Naive thymus-derived CD4-positive, alpha-beta T cell (primary cell): ENCODE data around the gene MSH3. TPM values are rescaled to one million over a fixed set of nuclear protein-coding genes. Genes with fewer than 3 reads are reported as not detected.
A peak's percentile ranks its signal among the peaks of the same experiment; 100 is the strongest.

ENCODE experiments used
- ATAC-seq: fragments of 150-1000 bp; cut with Tn5 transposase; 2 replicates; pipeline ENCODE4 v1.10.0; 2021; ENCODE audit warnings: mild to moderate bottlenecking, moderate library complexity
- CTCF ChIA-PET: fragments of 350-600 bp; sonication (Branson Sonifier 250); formaldehyde crosslinking; loops from one replicate; lab custom pipeline; 2021; ENCODE audit warnings: antibody characterized with exemption; lab: Charles Lee
- POLR2A ChIA-PET: fragments of 350-600 bp; sonication (Branson Sonifier 250); formaldehyde crosslinking; loops from one replicate; lab custom pipeline; 2021; ENCODE audit warnings: antibody characterized with exemption, inconsistent platforms; lab: Charles Lee
- DNase-seq, 9 donors: peaks; one replicate each; pipeline versions ENCODE4 v3.0.0 to v3.0.0-alpha.2; 2020 to 2022; ENCODE audit warnings: mixed read lengths in 1 of 9
- H3K27ac ChIP-seq: one replicate; pipeline ENCODE4 v1.7.0; 2013; ENCODE audit warnings: mild to moderate bottlenecking, low read depth, low read length, moderate library complexity
- H3K27me3 ChIP-seq, 2 donors: one replicate each; pipeline ENCODE4 v1.7.0; 2013; ENCODE audit warnings: low read length in 2 of 2, mild to moderate bottlenecking in 2 of 2, moderate library complexity in 2 of 2; ENCODE audit not compliant: control insufficient read depth in 2 of 2, insufficient read depth in 2 of 2
- H3K36me3 ChIP-seq, 3 experiments: 1 replicate in 2 of 3; 2 replicates in 1 of 3; pipeline ENCODE4 v1.7.0; 2013; ENCODE audit warnings: low read length in 3 of 3, mild to moderate bottlenecking in 3 of 3, moderate library complexity in 1 of 3; ENCODE audit not compliant: insufficient read depth in 3 of 3, control insufficient read depth in 2 of 3
- H3K4me1 ChIP-seq, 2 donors: one replicate each; pipeline ENCODE4 v1.7.0; 2013; ENCODE audit warnings: low read length in 2 of 2, mild to moderate bottlenecking in 2 of 2, moderate library complexity in 1 of 2; ENCODE audit not compliant: control insufficient read depth in 2 of 2, insufficient read depth in 2 of 2
- H3K4me3 ChIP-seq: 2 replicates; pipeline ENCODE4 v1.7.0; 2013; ENCODE audit warnings: mild to moderate bottlenecking, low read length
- H3K9me3 ChIP-seq, 3 experiments: 1 replicate in 2 of 3; 2 replicates in 1 of 3; pipeline ENCODE4 v1.7.0; 2013; ENCODE audit warnings: low read length in 3 of 3; ENCODE audit not compliant: control insufficient read depth in 2 of 3
- H3K27ac Mint-ChIP-seq, 9 donors: one replicate each; pipeline ENCODE4 v1.8.0; 2020 to 2022; ENCODE audit warnings: mixed read lengths in 9 of 9, mild to moderate bottlenecking in 8 of 9, moderate library complexity in 5 of 9, inconsistent platforms in 2 of 9
- H3K27me3 Mint-ChIP-seq, 5 donors: one replicate each; pipeline ENCODE4 v1.8.0; 2021 to 2022; ENCODE audit warnings: mixed read lengths in 5 of 5, mild to moderate bottlenecking in 1 of 5
- H3K36me3 Mint-ChIP-seq, 5 donors: one replicate each; pipeline ENCODE4 v1.8.0; 2020 to 2022; ENCODE audit warnings: mixed read lengths in 5 of 5, mild to moderate bottlenecking in 3 of 5, inconsistent platforms in 1 of 5
- H3K4me1 Mint-ChIP-seq, 7 donors: one replicate each; pipeline ENCODE4 v1.8.0; 2020 to 2022; ENCODE audit warnings: mixed read lengths in 7 of 7, mild to moderate bottlenecking in 3 of 7, inconsistent platforms in 1 of 7
- H3K4me3 Mint-ChIP-seq, 10 donors: one replicate each; pipeline ENCODE4 v1.8.0; 2020 to 2022; ENCODE audit warnings: mild to moderate bottlenecking in 10 of 10, mixed read lengths in 10 of 10, moderate library complexity in 6 of 10, inconsistent platforms in 2 of 10
- H3K9me3 Mint-ChIP-seq, 11 donors: one replicate each; pipeline ENCODE4 v1.8.0; 2020 to 2022; ENCODE audit warnings: mixed read lengths in 11 of 11, mild to moderate bottlenecking in 4 of 11, inconsistent platforms in 1 of 11, moderate library complexity in 1 of 11
- intact Hi-C, 2 donors: fragments of 100-400 bp; cut with micrococcal nuclease; formaldehyde crosslinking; loops; one replicate each; pipeline ENCODE4 v1.15.1; 2023
- polyA plus RNA-seq, 2 donors: library from polyadenylated mRNA; unstranded; fragments of 300-500 nt; fragmentation: Illumina TruSeq; gene quantifications; one replicate each; pipeline ENCODE4 v1.2.3, GENCODE V29; 2021
- total RNA-seq, 6 experiments: library from RNA in 5 of 6; stranded (reverse) in 5 of 6; gene quantifications; 1 replicate in 5 of 6; 2 replicates in 1 of 6; pipeline ENCODE4 v1.2.3 and lab custom pipeline; 2021 to 2026

The MSH3 gene
- total and polyA plus RNA-seq, 7 experiments from 2014 or later, result 10.5 to 20.9 (median 13.0) TPM

GRCh38 chr5:80905405-80905804 lies 251.0 kb downstream of the MSH3 start:
- ChIA-PET POLR2A (no interaction called here), CTCF (interaction anchor here (0.6 kb wide), 1 partner anchor 257 kb away, joined by 3 read pairs; no protein-coding TSS in a partner anchor)
- Histone ChIP-seq H3K9me3 (peaks cover 0 to 8% (median 0%) of the 10 kb centered on the region in 3 experiments), H3K36me3 (no peaks in the 10 kb centered on the region), H3K4me1 (no peaks in the 10 kb centered on the region), H3K27me3 (no peaks in the 10 kb centered on the region), H3K27ac (no peak overlapping the region), H3K4me3 (no peak overlapping the region)
- H3K27me3 Mint-ChIP-seq, result no peaks in the 10 kb centered on the region
- intact Hi-C loops, result no loop called here
- ATAC-seq (no peak), DNase-seq (no peak)
- H3K4me3 Mint-ChIP-seq, result no peak overlapping the region
- no peaks in the 10 kb centered on the region for H3K4me1 Mint-ChIP-seq
- H3K36me3 Mint-ChIP-seq, result peaks cover 12 to 33% (median 22%) of the 10 kb centered on the region in 5 donors
- H3K9me3 Mint-ChIP-seq, result peaks cover 0 to 32% (median 17%) of the 10 kb centered on the region in 11 donors
- no peak overlapping the region for H3K27ac Mint-ChIP-seq

- Histone ChIP-seq H3K36me3 (no peaks in the 10 kb centered on the region), H3K27me3 (no peaks in the 10 kb centered on the region), H3K4me3 (no peak overlapping the region), H3K9me3 (no peaks in the 10 kb centered on the region), H3K4me1 (no peaks in the 10 kb centered on the region), H3K27ac (no peak overlapping the region)
- intact Hi-C loops, result no loop called here
- ATAC-seq, result no peak
- Mint-ChIP-seq H3K9me3 (peaks cover 0 to 10% (median 5%) of the 10 kb centered on the region in 11 donors), H3K4me3 (no peak overlapping the region), H3K36me3 (peaks cover 4 to 19% (median 9%) of the 10 kb centered on the region in 5 donors), H3K27me3 (no peaks in the 10 kb centered on the region), H3K4me1 (peaks cover 0 to 4% (median 3%) of the 10 kb centered on the region in 7 donors), H3K27ac (no peak overlapping the region)
- CTCF ChIA-PET, result no interaction called here
- no peak for DNase-seq
- POLR2A ChIA-PET, result no interaction called here
These were observed 258.0 kb downstream of the MSH3 start for GRCh38 chr5:80912479-80912878.

DNA sequence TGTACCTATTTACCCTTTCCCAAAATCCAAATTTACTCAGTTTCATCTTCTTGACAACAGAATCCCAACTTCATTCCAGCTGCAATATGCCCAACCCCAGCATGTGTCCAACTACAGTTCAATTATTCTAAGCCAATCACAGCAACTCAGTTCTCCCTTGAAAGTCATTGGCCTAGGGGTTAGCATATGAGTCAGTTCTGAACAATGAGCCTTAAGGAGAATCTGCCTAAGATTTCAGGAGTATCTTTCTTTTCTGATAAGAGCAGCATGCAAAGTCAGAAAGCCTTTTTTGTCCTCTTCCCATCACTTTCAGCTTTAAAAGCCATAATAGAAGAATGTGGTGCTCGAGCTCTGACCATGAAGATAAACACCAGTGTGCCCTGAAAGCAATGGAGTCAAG lies 261.3 kb downstream of the MSH3 start:
- peaks cover 0 to 2% (median 0%) of the 10 kb centered on the region in 5 donors for H3K27me3 Mint-ChIP-seq
- ChIA-PET CTCF (no interaction called here), POLR2A (no interaction called here)
- DNase-seq, result no peak
- peaks cover 4 to 22% (median 9%) of the 10 kb centered on the region in 5 donors for H3K36me3 Mint-ChIP-seq
- peaks cover 0 to 24% (median 13%) of the 10 kb centered on the region in 7 donors for H3K4me1 Mint-ChIP-seq
- Histone ChIP-seq H3K9me3 (no peaks in the 10 kb centered on the region), H3K27me3 (no peaks in the 10 kb centered on the region), H3K36me3 (no peaks in the 10 kb centered on the region), H3K4me3 (no peak overlapping the region), H3K4me1 (no peaks in the 10 kb centered on the region), H3K27ac (no peak overlapping the region)
- no peak overlapping the region for H3K4me3 Mint-ChIP-seq
- no peak overlapping the region for H3K27ac Mint-ChIP-seq
- ATAC-seq, result no peak
- peaks cover 0 to 10% (median 5%) of the 10 kb centered on the region in 11 donors for H3K9me3 Mint-ChIP-seq
- intact Hi-C loops, result no loop called here

DNA sequence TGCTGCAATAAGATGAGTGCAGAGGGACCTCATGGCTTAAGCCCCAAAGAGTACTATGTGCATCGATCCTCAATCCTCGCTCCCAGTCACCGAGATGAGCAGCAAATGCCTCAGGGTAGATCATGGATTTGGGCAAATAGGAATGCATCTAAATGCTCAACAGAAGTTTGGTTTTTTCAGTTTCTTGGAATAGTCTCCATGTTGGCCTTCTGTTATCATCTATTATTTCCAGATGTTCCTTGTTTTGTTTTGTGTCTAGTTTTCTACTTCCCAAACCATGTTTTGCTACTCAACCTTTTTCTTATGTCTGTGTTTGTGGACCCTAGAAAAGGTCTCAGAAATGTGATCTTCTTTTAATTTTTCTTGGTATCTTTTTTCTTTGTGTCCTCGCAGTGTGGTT lies 262.2 kb downstream of the MSH3 start:
- CTCF ChIA-PET, result no interaction called here
- DNase-seq, result no peak
- POLR2A ChIA-PET, result no interaction called here
- Histone ChIP-seq H3K9me3 (no peaks in the 10 kb centered on the region), H3K4me1 (no peaks in the 10 kb centered on the region), H3K27ac (no peak overlapping the region), H3K4me3 (no peak overlapping the region), H3K27me3 (no peaks in the 10 kb centered on the region), H3K36me3 (no peaks in the 10 kb centered on the region)
- H3K27me3 Mint-ChIP-seq, result peaks cover 0 to 4% (median 0%) of the 10 kb centered on the region in 5 donors
- no peak for ATAC-seq
- H3K9me3 Mint-ChIP-seq, result peaks cover 0 to 8% (median 5%) of the 10 kb centered on the region in 11 donors
- peaks cover 0 to 24% (median 13%) of the 10 kb centered on the region in 7 donors for H3K4me1 Mint-ChIP-seq
- H3K27ac Mint-ChIP-seq, result no peak overlapping the region
- H3K36me3 Mint-ChIP-seq, result peaks cover 4 to 17% (median 8%) of the 10 kb centered on the region in 5 donors
- intact Hi-C loops, result no loop called here
- no peak overlapping the region for H3K4me3 Mint-ChIP-seq

GRCh38 chr5:80917631-80918030 lies 263.2 kb downstream of the MSH3 start:
- H3K36me3 ChIP-seq, result no peaks in the 10 kb centered on the region
- Mint-ChIP-seq H3K4me3 (no peak overlapping the region), H3K27ac (no peak overlapping the region), H3K9me3 (peaks cover 0 to 4% (median 0%) of the 10 kb centered on the region in 11 donors), H3K4me1 (peaks cover 0 to 24% (median 13%) of the 10 kb centered on the region in 7 donors), H3K27me3 (peaks cover 0 to 4% (median 0%) of the 10 kb centered on the region in 5 donors), H3K36me3 (peaks cover 0 to 13% (median 4%) of the 10 kb centered on the region in 5 donors)
- no peaks in the 10 kb centered on the region for H3K27me3 ChIP-seq
- ChIA-PET POLR2A (no interaction called here), CTCF (interaction anchor here (1.1 kb wide), 1 partner anchor 276 kb away, joined by 3 read pairs; no protein-coding TSS in a partner anchor)
- no peak overlapping the region for H3K4me3 ChIP-seq
- intact Hi-C loops, result no loop called here
- DNase-seq, result no peak
- ATAC-seq, result no peak
- no peak overlapping the region for H3K27ac ChIP-seq
- H3K4me1 ChIP-seq, result no peaks in the 10 kb centered on the region
- H3K9me3 ChIP-seq, result no peaks in the 10 kb centered on the region

DNA sequence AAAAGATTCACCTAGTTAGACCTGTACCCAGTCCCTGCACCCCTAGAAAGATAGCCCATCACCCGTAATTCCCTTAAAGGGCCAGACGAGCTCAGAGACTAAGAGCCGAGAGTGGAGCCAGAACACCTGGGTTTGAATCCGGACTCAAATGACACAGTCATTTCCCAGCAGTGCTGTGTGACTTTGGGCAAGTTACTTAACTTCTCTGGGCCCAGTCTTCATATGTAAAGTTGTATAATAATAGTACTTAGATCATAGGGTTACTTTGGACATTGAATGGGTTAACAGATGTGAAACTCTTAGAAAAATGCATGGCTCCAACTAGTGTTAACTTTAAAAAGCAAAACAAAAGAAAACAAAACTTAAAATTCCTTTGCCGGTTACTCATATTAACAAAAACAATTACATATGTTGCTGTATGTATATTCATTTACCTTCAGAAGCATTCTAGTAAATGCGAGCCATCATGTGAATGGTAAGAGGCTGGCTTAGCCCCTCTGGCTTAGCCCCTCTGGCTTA lies 265.3 kb downstream of the MSH3 start:
- H3K4me3 ChIP-seq, result no peak overlapping the region
- peaks cover 0 to 8% (median 4%) of the 10 kb centered on the region in 5 donors for H3K36me3 Mint-ChIP-seq
- no peak overlapping the region for H3K27ac Mint-ChIP-seq
- DNase-seq (no peak), ATAC-seq (no peak)
- H3K27ac ChIP-seq, result no peak overlapping the region
- no peaks in the 10 kb centered on the region for H3K36me3 ChIP-seq
- H3K4me1 Mint-ChIP-seq, result peaks cover 0 to 24% (median 13%) of the 10 kb centered on the region in 7 donors
- intact Hi-C loops, result no loop called here
- no peaks in the 10 kb centered on the region for H3K27me3 ChIP-seq
- H3K9me3 ChIP-seq, result no peaks in the 10 kb centered on the region
- ChIA-PET POLR2A (no interaction called here), CTCF (no interaction called here)
- no peaks in the 10 kb centered on the region for H3K4me1 ChIP-seq
- no peak overlapping the region for H3K4me3 Mint-ChIP-seq
- peaks cover 0 to 4% (median 0%) of the 10 kb centered on the region in 5 donors for H3K27me3 Mint-ChIP-seq
- H3K9me3 Mint-ChIP-seq, result peaks cover 0 to 8% (median 0%) of the 10 kb centered on the region in 11 donors

GRCh38 chr5:80920333-80920732 lies 265.9 kb downstream of the MSH3 start:
- no peaks in the 10 kb centered on the region for H3K27me3 ChIP-seq
- no peak overlapping the region for H3K4me3 Mint-ChIP-seq
- peak overlapping the region in 1 of 9 donors; percentile 55 for H3K27ac Mint-ChIP-seq
- H3K9me3 Mint-ChIP-seq, result peaks cover 0 to 8% (median 0%) of the 10 kb centered on the region in 11 donors
- ATAC-seq, result no peak
- H3K27me3 Mint-ChIP-seq, result peaks cover 0 to 4% (median 0%) of the 10 kb centered on the region in 5 donors
- no peaks in the 10 kb centered on the region for H3K4me1 ChIP-seq
- no peaks in the 10 kb centered on the region for H3K9me3 ChIP-seq
- no peak overlapping the region for H3K4me3 ChIP-seq
- POLR2A ChIA-PET, result no interaction called here
- no peak for DNase-seq
- H3K36me3 Mint-ChIP-seq, result peaks cover 0 to 8% (median 4%) of the 10 kb centered on the region in 5 donors
- CTCF ChIA-PET, result no interaction called here
- peaks cover 0 to 24% (median 13%) of the 10 kb centered on the region in 7 donors for H3K4me1 Mint-ChIP-seq
- intact Hi-C loops, result no loop called here
- H3K36me3 ChIP-seq, result no peaks in the 10 kb centered on the region
- no peak overlapping the region for H3K27ac ChIP-seq
